HCT116 (cell line): ENCODE data around the gene ARMC3.

Experiments used
- CEBPB ChIP-seq: IDR thresholded peaks from 2 replicates; pipeline ENCODE4 v1.6.1; 2012; ENCODE audit warnings: low read depth
- CTCF ChIP-seq, 3 experiments: fragments of 200-600 bp in 1 of 3; sonication (generic) in 1 of 3; IDR thresholded peaks in 2 of 3; conservative IDR thresholded peaks in 1 of 3; 2 replicates each; pipeline ENCODE4 v1.5.1; 2012 to 2017; ENCODE audit warnings: low read depth in 2 of 3, low read length in 2 of 3, antibody characterized with exemption in 1 of 3, borderline replicate concordance in 1 of 3, control low read depth in 1 of 3, mild to moderate bottlenecking in 1 of 3, mixed read lengths in 1 of 3, mixed run types in 1 of 3, moderate library complexity in 1 of 3; ENCODE audit not compliant: insufficient read depth in 1 of 3
- EZH2phosphoT487 ChIP-seq: fragments of 200-600 bp; IDR thresholded peaks from 2 replicates; pipeline ENCODE4 v1.6.1; 2018; ENCODE audit warnings: antibody characterized with exemption, borderline replicate concordance
- POLR2A ChIP-seq: IDR thresholded peaks from 2 replicates; pipeline ENCODE4 v1.7.0; 2011; ENCODE audit warnings: borderline replicate concordance; ENCODE audit not compliant: insufficient read depth, insufficient read length; ENCODE audit errors: extremely low read depth
- POLR2AphosphoS5 ChIP-seq: IDR thresholded peaks from 2 replicates; pipeline ENCODE4 v1.6.1; 2011; ENCODE audit warnings: mild to moderate bottlenecking, low read depth, low read length, moderate library complexity
- SIN3A ChIP-seq: IDR thresholded peaks from 2 replicates; pipeline ENCODE4 v1.6.1; 2012; ENCODE audit warnings: low read depth
- SP1 ChIP-seq: IDR thresholded peaks from 2 replicates; pipeline ENCODE4 v1.6.1; 2012; ENCODE audit warnings: low read depth
- ZNF274 ChIP-seq: fragments of 200-500 bp; sonication (Bioruptor generic); IDR thresholded peaks from 2 replicates; pipeline ENCODE4 v1.6.1; 2014; ENCODE audit warnings: mild to moderate bottlenecking, low read depth, low read length, inconsistent platforms

GRCh38 chr10:22906767-22907166, 21.1 kb upstream of the ARMC3 start:
- TF ChIP-seq CTCF (IDR thresholded peaks at IDR 0.05 in 2 of 3, conservative IDR thresholded peaks at IDR 0.05 in 1 of 3; ENCODE audit: borderline replicate concordance in 1 of 3, insufficient read depth in 1 of 3, low read depth in 2 of 3, low read length in 2 of 3) = no peak
- TF ChIP-seq SIN3A = no peak
- no peak for TF ChIP-seq POLR2A
- TF ChIP-seq POLR2AphosphoS5 = no peak
- TF ChIP-seq ZNF274 = no peak
- TF ChIP-seq EZH2phosphoT487 = no peak
- no peak for TF ChIP-seq SP1
- TF ChIP-seq CEBPB = no peak
